Amygdala (tissue), 56 donors: ENCODE data around the gene OAT.

ENCODE experiments used
- DNase-seq, 56 donors: peaks; one replicate each; lab custom pipeline; 2025; lab: John Stamatoyannopoulos, UW

OAT gene

GRCh38 chr10:124357561-124357885 lies 61.2 kb downstream of the OAT start:
- no peak for DNase-seq

GRCh38 chr10:124356701-124357560 lies 61.8 kb downstream of the OAT start:
- no peak for DNase-seq

- peak in 1 of 56 donors; percentile 3 for DNase-seq
Observed at GRCh38 chr10:124354411-124355382, 64.0 kb downstream of the OAT start.

- DNase-seq, result no peak
Observed at GRCh38 chr10:124353896-124354295, 64.8 kb downstream of the OAT start.

- no peak for DNase-seq
Observed at GRCh38 chr10:124353091-124353815, 65.5 kb downstream of the OAT start.

- DNase-seq, result peak in 6 of 56 donors; percentile 3 to 23 (median 12)
Observed at GRCh38 chr10:124351481-124352220, 67.1 kb downstream of the OAT start.

GRCh38 chr10:124350806-124351205 lies 67.9 kb downstream of the OAT start:
- no peak for DNase-seq

GRCh38 chr10:124349996-124350280 lies 68.8 kb downstream of the OAT start:
- DNase-seq, result no peak

GRCh38 chr10:124349231-124349995 lies 69.3 kb downstream of the OAT start:
- DNase-seq, result no peak

- DNase-seq, result no peak
Observed at GRCh38 chr10:124348801-124349200, 69.9 kb downstream of the OAT start.

- no peak for DNase-seq
Observed at GRCh38 chr10:124347956-124348355, 70.8 kb downstream of the OAT start.
